KMS-11 (cell line): ENCODE data around the gene MROH2A.

Source experiments
- H2AFZ ChIP-seq: fragments of 200-600 bp; sonication (generic); 2 replicates; pipeline ENCODE4 v1.6.1; 2016; ENCODE audit warnings: antibody characterized with exemption, mixed run types, low read depth
- H3K27ac ChIP-seq: fragments of 200-600 bp; sonication (generic); 2 replicates; pipeline ENCODE4 v1.6.1; 2016; ENCODE audit warnings: mild to moderate bottlenecking, mixed run types
- H3K27me3 ChIP-seq: fragments of 200-600 bp; sonication (generic); 2 replicates; pipeline ENCODE4 v1.6.1; 2017; ENCODE audit warnings: mild to moderate bottlenecking, low read depth, mixed run types, moderate library complexity; ENCODE audit not compliant: insufficient read depth
- H3K36me3 ChIP-seq: fragments of 200-600 bp; sonication (generic); 2 replicates; pipeline ENCODE4 v1.6.1; 2017; ENCODE audit warnings: mild to moderate bottlenecking, mixed run types; ENCODE audit not compliant: insufficient read depth
- H3K4me1 ChIP-seq: fragments of 200-600 bp; sonication (generic); 2 replicates; pipeline ENCODE4 v1.6.1; 2016; ENCODE audit warnings: mild to moderate bottlenecking, low read depth, mixed run types; ENCODE audit not compliant: poor library complexity, severe bottlenecking
- H3K4me2 ChIP-seq: fragments of 200-600 bp; sonication (generic); 2 replicates; pipeline ENCODE4 v1.7.0; 2016; ENCODE audit warnings: mild to moderate bottlenecking, mixed run types
- H3K4me3 ChIP-seq: fragments of 200-600 bp; sonication (generic); IDR thresholded peaks from 2 replicates; pipeline ENCODE4 v1.6.1; 2017; ENCODE audit warnings: low read depth, low read length, mixed read lengths; ENCODE audit not compliant: insufficient read depth
- H3K79me2 ChIP-seq: fragments of 200-600 bp; sonication (generic); 2 replicates; pipeline ENCODE4 v1.6.1; 2016; ENCODE audit warnings: low read depth, mixed run types; ENCODE audit not compliant: insufficient read depth
- H3K9ac ChIP-seq: fragments of 200-600 bp; sonication (generic); 2 replicates; pipeline ENCODE4 v1.6.1; 2016; ENCODE audit warnings: mild to moderate bottlenecking, mixed run types
- H4K20me1 ChIP-seq: fragments of 200-600 bp; sonication (generic); 2 replicates; pipeline ENCODE4 v1.6.1; 2016; ENCODE audit warnings: mild to moderate bottlenecking, mixed run types; ENCODE audit not compliant: insufficient read depth
- CTCF ChIP-seq: fragments of 200-600 bp; sonication (generic); conservative IDR thresholded peaks from 2 replicates; pipeline ENCODE4 v1.6.1; 2017; ENCODE audit warnings: low read depth, mild to moderate bottlenecking, antibody characterized with exemption, low read length, moderate library complexity, mixed read lengths

The MROH2A gene

GRCh38 chr2:233845301-233846060 is 67.4 kb downstream of the MROH2A start:
- no peaks in the 10 kb centered on the region for H3K4me1 ChIP-seq

GRCh38 chr2:233846387-233847247 is 68.5 kb downstream of the MROH2A start:
- H4K20me1 ChIP-seq, result no peaks in the 10 kb centered on the region
- no peak overlapping the region for H3K27ac ChIP-seq
- H3K9ac ChIP-seq, result no peak overlapping the region
- no peak overlapping the region for H2AFZ ChIP-seq
- H3K4me1 ChIP-seq, result peaks cover 2% of the 10 kb centered on the region
- peaks cover 32% of the 10 kb centered on the region; the same call in 1 of the 2 replicates for H3K36me3 ChIP-seq
- H3K4me2 ChIP-seq, result no peak overlapping the region
- H3K4me3 ChIP-seq, result no peak overlapping the region
- no peak for TF ChIP-seq CTCF
- peaks cover 54% of the 10 kb centered on the region for H3K79me2 ChIP-seq
- no peaks in the 10 kb centered on the region for H3K27me3 ChIP-seq

More at GRCh38 chr2:233845301-233846060, 67.4 kb downstream of the MROH2A start:
- Histone ChIP-seq H3K9ac (no peak overlapping the region), H3K4me2 (no peak overlapping the region), H3K27ac (no peak overlapping the region), H3K27me3 (no peaks in the 10 kb centered on the region), H2AFZ (no peak overlapping the region), H3K4me3 (no peak overlapping the region), H4K20me1 (no peaks in the 10 kb centered on the region), H3K79me2 (peaks cover 56% of the 10 kb centered on the region), H3K36me3 (peaks cover 27% of the 10 kb centered on the region; the same call in 1 of the 2 replicates)
- TF ChIP-seq CTCF, result no peak

GRCh38 chr2:233847248-233847898 is 69.2 kb downstream of the MROH2A start:
- no peak overlapping the region for H2AFZ ChIP-seq
- no peak overlapping the region for H3K4me2 ChIP-seq
- H3K27me3 ChIP-seq, result no peaks in the 10 kb centered on the region
- no peaks in the 10 kb centered on the region for H4K20me1 ChIP-seq
- no peak overlapping the region for H3K9ac ChIP-seq
- H3K4me1 ChIP-seq, result peaks cover 10% of the 10 kb centered on the region
- H3K27ac ChIP-seq, result no peak overlapping the region
- TF ChIP-seq CTCF, result no peak
- no peak overlapping the region for H3K4me3 ChIP-seq
- peaks cover 55% of the 10 kb centered on the region for H3K79me2 ChIP-seq
- H3K36me3 ChIP-seq, result peaks cover 32% of the 10 kb centered on the region; the same call in 1 of the 2 replicates

GRCh38 chr2:233848276-233848675 is 70.1 kb downstream of the MROH2A start:
- TF ChIP-seq CTCF, result no peak
- Histone ChIP-seq H3K27me3 (no peaks in the 10 kb centered on the region), H3K9ac (no peak overlapping the region), H4K20me1 (no peaks in the 10 kb centered on the region; the same call in 1 of the 2 replicates), H3K27ac (no peak overlapping the region), H3K4me3 (no peak overlapping the region), H3K4me2 (no peak overlapping the region), H3K79me2 (peaks cover 60% of the 10 kb centered on the region), H3K4me1 (peaks cover 19% of the 10 kb centered on the region), H3K36me3 (peaks cover 32% of the 10 kb centered on the region; the same call in 1 of the 2 replicates), H2AFZ (no peak overlapping the region)
